BJ (cell line): ENCODE data around the gene MMP25. TPM values are rescaled to one million over a fixed set of nuclear protein-coding genes. Genes with fewer than 3 reads are reported as not detected.
"Not testable (repeated sequence)": the region's sequence is repeated elsewhere in the genome, so short reads cannot be mapped to it uniquely, and the experiment has no call there.

Source experiments
- CTCF ChIA-PET: fragments of 350-600 bp; formaldehyde crosslinking; extraction: SDS; loops from one replicate; lab custom pipeline; 2021; ENCODE audit warnings: antibody characterized with exemption, inconsistent platforms; lab: Yijun Ruan, JAX
- POLR2A ChIA-PET: fragments of 300-600 bp; sonication (Branson Sonifier 250); formaldehyde crosslinking; extraction: SDS; loops from one replicate; lab custom pipeline; 2021; ENCODE audit warnings: antibody characterized with exemption; lab: Charles Lee
- DNase-seq: peaks from one replicate; pipeline ENCODE4 v3.0.0-alpha.2; 2011; ENCODE audit warnings: low read depth
- H3K27me3 ChIP-seq: 2 replicates; pipeline ENCODE4 v1.6.0; 2011; ENCODE audit warnings: low read length; ENCODE audit not compliant: control insufficient read depth, insufficient read depth
- H3K36me3 ChIP-seq: 2 replicates; pipeline ENCODE4 v1.5.1; 2011; ENCODE audit warnings: low read length; ENCODE audit not compliant: control insufficient read depth, insufficient read depth
- H3K4me3 ChIP-seq: 2 replicates; pipeline ENCODE4 v1.5.1; 2011; ENCODE audit warnings: low read depth, mild to moderate bottlenecking, control low read depth, low read length
- polyA plus RNA-seq: library from polyadenylated mRNA; depleted of rRNA; stranded (reverse); fragments of >200 nt; gene quantifications from 2 replicates; pipeline ENCODE4 v1.2.3, GENCODE V29; 2011
- TF ChIP-seq, protein P1 (sequence below): IDR thresholded peaks from 2 replicates; pipeline ENCODE4 v1.5.1; 2011; ENCODE audit warnings: low read depth, mild to moderate bottlenecking, control low read depth, inconsistent platforms, low read length, moderate library complexity; ENCODE audit not compliant: insufficient read depth

The MMP25 gene
- polyA plus RNA-seq, 1 experiment = 0.02 TPM

DNA sequence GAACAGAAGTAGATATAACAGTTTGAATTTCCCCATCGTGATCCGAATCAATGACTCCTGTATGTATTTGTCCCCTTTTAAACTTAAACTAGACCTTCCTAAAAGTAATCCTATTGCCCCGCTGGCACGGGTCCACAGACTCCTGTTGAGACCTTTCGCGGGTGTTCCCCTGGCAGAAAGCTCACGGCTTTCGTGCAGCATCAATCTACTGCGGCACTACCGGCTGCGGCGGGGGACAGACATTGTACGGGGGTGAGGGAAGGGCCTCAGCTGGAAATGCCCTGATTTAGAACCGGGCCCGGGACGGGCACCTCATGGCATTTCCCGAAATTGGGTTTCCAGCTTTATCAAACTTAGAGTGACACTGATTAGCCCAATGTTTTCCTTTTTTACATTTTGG, 33.7 kb downstream of the MMP25 start:
- DNase-seq = no peak

DNA sequence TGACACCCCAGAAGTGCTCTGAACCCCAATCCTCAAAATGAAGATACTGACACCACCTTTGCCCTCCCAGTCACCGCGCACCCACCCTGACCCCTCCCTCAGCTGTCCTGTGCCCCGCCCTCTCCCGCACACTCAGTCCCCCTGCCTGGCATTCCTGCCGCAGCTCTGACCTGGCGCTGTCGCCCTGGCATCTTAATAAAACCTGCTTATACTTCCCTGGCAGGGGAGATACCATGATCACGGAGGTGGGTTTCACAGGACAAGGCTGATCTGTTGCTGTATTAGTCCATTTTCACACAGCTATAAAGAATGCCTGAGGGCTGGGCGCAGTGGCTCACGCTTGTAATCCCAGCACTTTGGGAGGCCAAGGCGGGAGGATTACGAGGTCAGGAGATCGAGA, 35.6 kb downstream of the MMP25 start:
- H3K36me3 ChIP-seq, H3K27me3 ChIP-seq, H3K4me3 ChIP-seq, POLR2A ChIA-PET, DNase-seq: not testable (repeated sequence)
- CTCF ChIA-PET = interaction anchor here (1.1 kb wide), 1 partner anchor 23 kb away, joined by 3 read pairs; no protein-coding TSS in a partner anchor

More for the DNA sequence above, 33.7 kb downstream of the MMP25 start:
- peaks cover 12% of the 10 kb centered on the region for H3K27me3 ChIP-seq
- ChIA-PET POLR2A (no interaction called here), CTCF (interaction anchor here (0.8 to 1.4 kb wide), 3 partner anchors 9 to 18 kb away, joined by 3 to 4 read pairs (median 4); no protein-coding TSS in a partner anchor)
- H3K36me3 ChIP-seq = no peaks in the 10 kb centered on the region
- H3K4me3 ChIP-seq = no peak overlapping the region
- TF ChIP-seq, protein P1, sequence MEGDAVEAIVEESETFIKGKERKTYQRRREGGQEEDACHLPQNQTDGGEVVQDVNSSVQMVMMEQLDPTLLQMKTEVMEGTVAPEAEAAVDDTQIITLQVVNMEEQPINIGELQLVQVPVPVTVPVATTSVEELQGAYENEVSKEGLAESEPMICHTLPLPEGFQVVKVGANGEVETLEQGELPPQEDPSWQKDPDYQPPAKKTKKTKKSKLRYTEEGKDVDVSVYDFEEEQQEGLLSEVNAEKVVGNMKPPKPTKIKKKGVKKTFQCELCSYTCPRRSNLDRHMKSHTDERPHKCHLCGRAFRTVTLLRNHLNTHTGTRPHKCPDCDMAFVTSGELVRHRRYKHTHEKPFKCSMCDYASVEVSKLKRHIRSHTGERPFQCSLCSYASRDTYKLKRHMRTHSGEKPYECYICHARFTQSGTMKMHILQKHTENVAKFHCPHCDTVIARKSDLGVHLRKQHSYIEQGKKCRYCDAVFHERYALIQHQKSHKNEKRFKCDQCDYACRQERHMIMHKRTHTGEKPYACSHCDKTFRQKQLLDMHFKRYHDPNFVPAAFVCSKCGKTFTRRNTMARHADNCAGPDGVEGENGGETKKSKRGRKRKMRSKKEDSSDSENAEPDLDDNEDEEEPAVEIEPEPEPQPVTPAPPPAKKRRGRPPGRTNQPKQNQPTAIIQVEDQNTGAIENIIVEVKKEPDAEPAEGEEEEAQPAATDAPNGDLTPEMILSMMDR = no peak

DNA sequence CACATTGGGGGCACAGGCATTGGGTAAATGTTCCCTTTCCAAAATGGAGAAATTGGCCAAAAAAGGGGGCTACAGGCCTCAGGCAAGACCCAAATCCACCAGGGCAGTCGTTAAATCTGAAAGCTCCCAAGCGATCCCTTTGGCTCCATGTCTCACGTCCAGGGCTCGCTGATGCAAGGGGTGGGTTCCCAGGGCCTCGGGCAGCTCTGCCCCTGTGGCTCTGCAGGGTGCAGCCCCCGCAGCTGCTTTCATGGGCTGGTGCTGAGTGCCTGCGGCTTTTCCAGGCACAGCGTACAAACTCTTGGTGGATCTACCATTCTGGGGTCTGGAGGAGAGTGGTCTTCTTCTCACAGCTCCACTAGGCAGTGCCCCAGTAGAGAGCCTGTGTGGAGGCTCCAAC, 37.0 kb downstream of the MMP25 start:
- H3K27me3 ChIP-seq, POLR2A ChIA-PET, H3K4me3 ChIP-seq, H3K36me3 ChIP-seq, DNase-seq: not testable (repeated sequence)
- CTCF ChIA-PET = interaction anchor here (1.2 kb wide), 1 partner anchor 23 kb away, joined by 3 read pairs; no protein-coding TSS in a partner anchor

DNA sequence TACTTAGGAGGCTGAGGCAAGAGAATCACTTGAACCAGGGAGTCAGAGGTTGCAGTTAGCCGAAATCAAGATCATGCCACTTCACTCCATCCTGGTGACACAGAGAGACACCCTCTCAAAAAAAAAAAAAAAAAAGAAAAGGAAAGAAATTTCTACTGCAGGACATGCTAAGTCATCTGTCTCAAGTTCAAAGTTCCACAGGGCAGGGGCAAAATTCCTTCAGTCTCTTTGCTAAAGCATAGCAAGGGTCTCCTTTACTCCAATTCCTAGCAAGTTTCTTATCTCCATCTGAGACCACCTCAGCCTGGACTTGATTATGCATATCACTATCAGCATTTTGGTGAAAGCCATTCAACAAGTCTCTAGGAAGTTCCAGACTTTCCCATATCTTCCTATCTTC, 38.1 kb downstream of the MMP25 start:
- TF ChIP-seq, protein P1 = no peak
- peaks cover 4% of the 10 kb centered on the region for H3K27me3 ChIP-seq
- no peak overlapping the region for H3K4me3 ChIP-seq
- CTCF ChIA-PET = no interaction called here
- no peak for DNase-seq
- POLR2A ChIA-PET = no interaction called here
- H3K36me3 ChIP-seq = no peaks in the 10 kb centered on the region

DNA sequence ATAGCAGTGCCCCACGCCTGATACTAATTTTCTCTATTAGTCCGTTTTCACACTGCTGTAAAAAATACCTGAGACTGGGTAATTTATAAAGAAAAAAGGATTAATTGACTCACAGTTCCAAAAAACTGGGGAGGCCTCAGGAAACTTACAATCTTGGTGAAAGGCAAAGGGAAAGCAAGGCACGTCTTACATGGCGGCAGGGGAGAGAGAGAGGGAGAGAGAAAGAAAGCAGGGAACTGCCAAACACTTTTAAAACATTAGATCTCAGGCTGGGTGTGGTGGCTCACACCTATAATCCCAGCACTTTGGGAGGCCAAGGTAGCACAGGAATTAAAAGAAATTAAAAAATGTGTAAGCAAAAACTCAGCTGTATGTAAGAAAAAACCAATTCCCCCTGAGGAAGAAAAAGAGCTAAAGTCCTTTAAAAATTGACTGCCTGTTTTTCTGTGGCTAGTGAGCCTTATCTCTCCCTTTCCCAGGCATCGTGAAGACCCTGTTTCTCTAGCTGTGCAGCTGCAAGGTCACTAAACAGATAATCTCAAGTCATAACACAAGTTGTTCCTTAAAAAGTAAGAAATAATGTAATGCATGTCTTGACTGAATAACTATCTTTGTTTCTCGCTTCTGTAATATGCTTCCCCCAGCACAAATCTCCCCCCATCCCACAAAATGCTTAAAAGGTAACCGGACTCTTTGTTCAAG, 38.8 kb downstream of the MMP25 start:
- TF ChIP-seq, protein P1 = no peak
- Histone ChIP-seq H3K27me3 (peaks cover 4% of the 10 kb centered on the region), H3K36me3 (no peaks in the 10 kb centered on the region), H3K4me3 (no peak overlapping the region)
- CTCF ChIA-PET = no interaction called here
- DNase-seq = no peak
- POLR2A ChIA-PET = no interaction called here

DNA sequence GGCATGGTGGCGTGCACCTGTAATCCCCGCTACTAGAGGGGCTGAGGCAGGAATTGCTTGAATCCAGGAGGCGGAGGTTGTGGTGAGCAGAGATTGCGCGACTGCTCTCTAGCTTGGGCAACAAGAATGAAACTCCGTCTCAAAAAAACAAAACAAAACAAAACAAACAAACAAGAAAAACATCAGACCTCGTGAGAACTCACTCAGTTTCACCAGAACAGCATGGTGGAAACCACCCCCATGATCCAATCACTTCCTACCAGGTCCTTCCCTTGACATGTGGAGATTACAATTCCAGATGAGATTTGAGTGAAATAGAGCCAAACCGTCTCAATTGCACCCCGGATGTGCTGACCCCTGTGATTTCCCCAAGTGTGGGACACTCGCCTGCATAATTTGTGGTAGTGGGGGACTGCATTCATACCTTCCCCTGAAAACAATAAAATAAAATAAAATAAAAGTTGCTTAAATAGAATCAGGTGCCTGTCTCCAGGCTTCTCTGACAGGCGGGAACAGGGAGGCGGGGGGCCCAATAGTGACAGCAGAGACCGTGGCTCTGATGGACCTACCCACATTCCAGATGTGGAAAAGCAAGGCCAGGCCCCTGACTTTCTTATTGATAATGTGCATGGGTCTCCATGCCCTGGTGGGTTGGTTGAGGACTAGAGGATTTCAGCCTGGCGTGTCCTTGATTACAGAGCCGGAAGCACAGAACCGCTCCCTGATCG, 39.7 kb downstream of the MMP25 start:
- TF ChIP-seq, protein P1 = no peak
- CTCF ChIA-PET = no interaction called here

More for the DNA sequence above, 39.7 kb downstream of the MMP25 start:
- Histone ChIP-seq H3K4me3 (no peak overlapping the region), H3K36me3 (no peaks in the 10 kb centered on the region), H3K27me3 (peaks cover 3% of the 10 kb centered on the region)
- no peak for DNase-seq
- POLR2A ChIA-PET = no interaction called here
